MM.1S (cell line): ENCODE data around the gene PMPCA.

Experiments used
- DNase-seq: peaks from one replicate; pipeline ENCODE4 v3.0.0-alpha.2; 2015
- H2AFZ ChIP-seq: fragments of 300-600 bp; sonication (generic); 2 replicates; pipeline ENCODE4 v1.6.0; 2016; ENCODE audit warnings: antibody characterized with exemption, low read length
- H3F3A ChIP-seq: fragments of 300-600 bp; sonication (generic); 2 replicates; pipeline ENCODE4 v1.6.1; 2016; ENCODE audit warnings: mild to moderate bottlenecking, antibody characterized with exemption, low read length, moderate library complexity, mixed read lengths; ENCODE audit not compliant: insufficient read depth
- H3K27ac ChIP-seq: fragments of 300-600 bp; sonication (generic); 2 replicates; pipeline ENCODE4 v1.5.1; 2016; ENCODE audit warnings: mild to moderate bottlenecking, low read length
- H3K27me3 ChIP-seq: fragments of 300-600 bp; sonication (generic); replicated peaks from 2 replicates; pipeline ENCODE4 v1.6.0; 2016; ENCODE audit warnings: low read length; ENCODE audit not compliant: insufficient read depth
- H3K36me3 ChIP-seq: fragments of 300-600 bp; sonication (generic); replicated peaks from 2 replicates; pipeline ENCODE4 v1.6.1; 2016; ENCODE audit warnings: mild to moderate bottlenecking, low read length, mixed read lengths; ENCODE audit not compliant: insufficient read depth
- H3K4me1 ChIP-seq: fragments of 300-600 bp; sonication (generic); 2 replicates; pipeline ENCODE4 v1.6.1; 2016; ENCODE audit warnings: low read length, mixed read lengths
- H3K4me2 ChIP-seq: fragments of 300-600 bp; sonication (generic); 2 replicates; pipeline ENCODE4 v1.6.0; 2016; ENCODE audit warnings: low read depth, low read length
- H3K4me3 ChIP-seq: fragments of 300-600 bp; sonication (generic); 2 replicates; pipeline ENCODE4 v1.5.1; 2016; ENCODE audit warnings: low read length, mixed read lengths
- H3K79me2 ChIP-seq: fragments of 300-600 bp; sonication (generic); 2 replicates; pipeline ENCODE4 v1.6.1; 2016; ENCODE audit warnings: mixed run types, low read length, mixed read lengths
- H3K9ac ChIP-seq: fragments of 300-600 bp; sonication (generic); 2 replicates; pipeline ENCODE4 v1.6.1; 2016; ENCODE audit warnings: low read length, mixed read lengths
- H3K9me2 ChIP-seq: fragments of 300-600 bp; sonication (generic); replicated peaks from 2 replicates; pipeline ENCODE4 v1.6.1; 2016; ENCODE audit warnings: mild to moderate bottlenecking, low read length, mixed read lengths; ENCODE audit not compliant: insufficient read depth
- H3K9me3 ChIP-seq: fragments of 300-600 bp; sonication (generic); replicated peaks from 2 replicates; pipeline ENCODE4 v1.6.1; 2016; ENCODE audit warnings: mild to moderate bottlenecking, low read length, mixed read lengths; ENCODE audit not compliant: insufficient read depth
- H4K20me1 ChIP-seq: fragments of 300-600 bp; sonication (generic); 2 replicates; pipeline ENCODE4 v1.6.1; 2016; ENCODE audit warnings: mild to moderate bottlenecking, low read length, moderate library complexity, mixed read lengths; ENCODE audit not compliant: insufficient read depth
- EZH2 ChIP-seq: fragments of 300-600 bp; sonication (generic); optimal IDR thresholded peaks from 2 replicates; pipeline ENCODE3; 2017; ENCODE audit warnings: low read depth, mild to moderate bottlenecking, antibody characterized with exemption, low read length, mixed read lengths
- EZH2phosphoT487 ChIP-seq: fragments of 300-600 bp; sonication (generic); IDR thresholded peaks from 2 replicates; pipeline ENCODE4 v1.6.1; 2018; ENCODE audit warnings: antibody characterized with exemption, low read length
- TF ChIP-seq, protein P1 (sequence below): fragments of 300-600 bp; sonication (generic); IDR thresholded peaks from 2 replicates; pipeline ENCODE4 v1.5.1; 2016; ENCODE audit warnings: antibody characterized with exemption, low read length, mixed read lengths

Gene PMPCA

DNA sequence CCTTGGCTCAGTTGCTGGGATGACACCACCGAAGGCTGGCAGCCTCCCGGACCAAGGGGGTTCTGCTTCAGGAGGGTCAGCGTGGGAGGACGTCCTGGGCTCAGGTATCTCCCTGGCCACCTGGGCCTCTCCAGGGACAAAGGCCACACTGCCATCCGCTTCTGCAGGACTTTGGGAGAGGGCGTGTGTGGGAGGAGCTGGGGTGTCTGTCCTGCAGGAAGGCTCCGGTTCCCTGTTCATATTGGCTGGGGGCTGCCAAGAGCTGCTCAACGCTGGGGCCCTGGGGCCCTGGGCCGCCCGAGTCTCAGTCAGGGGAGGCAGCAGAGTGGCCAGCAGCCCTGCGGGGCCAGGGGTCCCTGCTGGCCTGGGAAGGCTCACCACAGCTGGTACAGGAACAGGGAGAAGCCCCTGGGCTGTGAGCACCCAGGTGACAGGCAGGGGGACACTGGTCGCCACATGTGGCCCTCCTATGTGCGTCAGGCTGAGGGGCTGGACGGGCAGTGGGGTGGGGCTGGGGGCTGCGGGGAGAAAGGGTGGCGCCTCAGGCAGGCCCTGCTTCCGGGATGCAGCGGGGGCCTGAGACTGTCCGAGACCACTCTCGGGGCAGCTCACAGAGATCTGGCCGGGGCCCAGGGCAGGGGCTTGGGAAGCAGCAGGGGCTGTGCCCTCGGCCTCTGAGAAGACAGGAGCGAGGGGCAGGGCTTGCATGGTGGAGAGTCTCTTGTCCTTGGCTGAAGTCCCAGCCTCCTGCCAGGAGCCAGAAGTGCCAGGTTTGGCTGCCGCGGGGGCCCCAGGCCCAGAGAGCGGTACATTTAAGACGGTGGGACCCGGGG is 32.1 kb upstream of the PMPCA start:
- Histone ChIP-seq H3K9ac (no peak overlapping the region), H3K4me1 (no peaks in the 10 kb centered on the region), H3K9me2 (no peaks in the 10 kb centered on the region), H3K4me2 (no peak overlapping the region), H4K20me1 (no peaks in the 10 kb centered on the region), H3K36me3 (no peaks in the 10 kb centered on the region), H3K4me3 (no peak overlapping the region), H3K27me3 (no peaks in the 10 kb centered on the region), H2AFZ (no peak overlapping the region), H3K27ac (no peak overlapping the region), H3K79me2 (no peaks in the 10 kb centered on the region), H3F3A (no peaks in the 10 kb centered on the region), H3K9me3 (no peaks in the 10 kb centered on the region)
- no peak for TF ChIP-seq EZH2
- TF ChIP-seq EZH2phosphoT487 = no peak
- TF ChIP-seq, protein P1, sequence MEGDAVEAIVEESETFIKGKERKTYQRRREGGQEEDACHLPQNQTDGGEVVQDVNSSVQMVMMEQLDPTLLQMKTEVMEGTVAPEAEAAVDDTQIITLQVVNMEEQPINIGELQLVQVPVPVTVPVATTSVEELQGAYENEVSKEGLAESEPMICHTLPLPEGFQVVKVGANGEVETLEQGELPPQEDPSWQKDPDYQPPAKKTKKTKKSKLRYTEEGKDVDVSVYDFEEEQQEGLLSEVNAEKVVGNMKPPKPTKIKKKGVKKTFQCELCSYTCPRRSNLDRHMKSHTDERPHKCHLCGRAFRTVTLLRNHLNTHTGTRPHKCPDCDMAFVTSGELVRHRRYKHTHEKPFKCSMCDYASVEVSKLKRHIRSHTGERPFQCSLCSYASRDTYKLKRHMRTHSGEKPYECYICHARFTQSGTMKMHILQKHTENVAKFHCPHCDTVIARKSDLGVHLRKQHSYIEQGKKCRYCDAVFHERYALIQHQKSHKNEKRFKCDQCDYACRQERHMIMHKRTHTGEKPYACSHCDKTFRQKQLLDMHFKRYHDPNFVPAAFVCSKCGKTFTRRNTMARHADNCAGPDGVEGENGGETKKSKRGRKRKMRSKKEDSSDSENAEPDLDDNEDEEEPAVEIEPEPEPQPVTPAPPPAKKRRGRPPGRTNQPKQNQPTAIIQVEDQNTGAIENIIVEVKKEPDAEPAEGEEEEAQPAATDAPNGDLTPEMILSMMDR = no peak
- DNase-seq = no peak

DNA sequence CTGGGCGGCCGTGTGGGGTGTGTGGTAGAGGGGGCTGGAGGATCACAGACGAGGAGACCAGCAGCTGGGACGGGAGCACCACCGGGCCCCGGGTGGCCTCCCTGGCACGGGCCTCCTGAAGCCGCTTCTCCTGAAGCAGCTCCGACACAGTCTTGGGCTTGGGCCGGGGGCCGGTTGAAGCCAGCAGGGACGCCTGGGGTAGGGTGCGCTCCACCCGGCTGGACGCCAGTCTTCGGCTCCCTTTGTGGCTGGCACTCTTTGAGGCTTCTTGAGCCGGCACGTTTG is 31.5 kb upstream of the PMPCA start:
- Histone ChIP-seq H2AFZ (no peak overlapping the region), H3K79me2 (no peaks in the 10 kb centered on the region), H3K4me1 (no peaks in the 10 kb centered on the region), H3K4me2 (no peak overlapping the region), H3F3A (no peaks in the 10 kb centered on the region), H3K9me2 (no peaks in the 10 kb centered on the region), H3K27me3 (no peaks in the 10 kb centered on the region), H3K9me3 (no peaks in the 10 kb centered on the region), H3K4me3 (no peak overlapping the region), H3K36me3 (no peaks in the 10 kb centered on the region), H4K20me1 (no peaks in the 10 kb centered on the region), H3K27ac (no peak overlapping the region), H3K9ac (no peak overlapping the region)
- no peak for DNase-seq
- no peak for TF ChIP-seq EZH2
- TF ChIP-seq EZH2phosphoT487 = no peak
- TF ChIP-seq, protein P1 = no peak

DNA sequence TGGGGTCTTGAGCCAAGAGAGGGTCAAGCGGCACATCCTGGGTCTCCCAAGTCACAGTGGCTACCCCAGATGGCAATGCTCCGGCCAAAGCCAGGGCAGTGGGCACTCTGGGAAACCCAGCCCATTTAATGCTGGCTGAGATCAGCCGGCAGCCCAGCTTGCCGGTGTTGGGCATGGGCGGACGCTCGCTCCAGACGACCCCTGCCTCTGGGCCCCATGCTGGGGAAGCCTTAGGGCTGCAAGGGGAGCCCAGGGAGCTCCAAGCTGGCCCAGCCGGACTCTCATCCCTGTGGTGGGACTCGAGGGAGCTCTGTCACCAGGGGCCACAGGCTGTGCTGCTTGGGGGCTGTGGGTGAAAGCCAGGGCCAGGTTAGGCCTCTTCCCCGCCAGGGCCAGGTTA is 31.1 kb upstream of the PMPCA start:
- no peaks in the 10 kb centered on the region for H3K36me3 ChIP-seq
- H3K4me3 ChIP-seq = no peak overlapping the region
- TF ChIP-seq, protein P1 = no peak
- no peak for TF ChIP-seq EZH2
- TF ChIP-seq EZH2phosphoT487 = no peak
- DNase-seq = no peak
- H3F3A ChIP-seq = no peaks in the 10 kb centered on the region
- no peak overlapping the region for H3K9ac ChIP-seq
- no peaks in the 10 kb centered on the region for H3K9me3 ChIP-seq
- no peaks in the 10 kb centered on the region for H3K27me3 ChIP-seq
- H2AFZ ChIP-seq = no peak overlapping the region
- H3K9me2 ChIP-seq = no peaks in the 10 kb centered on the region
- H3K4me1 ChIP-seq = no peaks in the 10 kb centered on the region
- H3K79me2 ChIP-seq = no peaks in the 10 kb centered on the region
- H3K4me2 ChIP-seq = no peak overlapping the region
- H4K20me1 ChIP-seq = no peaks in the 10 kb centered on the region
- H3K27ac ChIP-seq = no peak overlapping the region
